Calu3 (cell line): ENCODE measurements around the gene GRIN3B. TPM values are rescaled to one million over a fixed set of nuclear protein-coding genes. Genes with fewer than 3 reads are reported as not detected.
A peak's percentile ranks its signal among the peaks of the same experiment; 100 is the strongest.

Experiments used
- BruUV-seq: library from RNA; stranded (reverse); fragments of 400-500 nt; replicated peaks from 2 replicates; lab custom pipeline; 2021; lab: Mats Ljungman, UMichigan
- CTCF ChIA-PET: fragments of 300-600 bp; sonication (Branson Sonifier 250); formaldehyde crosslinking; loops from one replicate; lab custom pipeline; 2022; ENCODE audit warnings: antibody characterized with exemption; lab: Charles Lee
- DNase-seq: peaks from one replicate; pipeline ENCODE4 v3.0.0; 2022
- H3K27ac Mint-ChIP-seq: one replicate; pipeline ENCODE4 v1.8.0; 2022; ENCODE audit warnings: mixed read lengths; ENCODE audit not compliant: unreplicated experiment
- H3K27me3 Mint-ChIP-seq: one replicate; pipeline ENCODE4 v1.8.0; 2022; ENCODE audit warnings: mixed read lengths; ENCODE audit not compliant: unreplicated experiment
- H3K36me3 Mint-ChIP-seq: one replicate; pipeline ENCODE4 v1.8.0; 2022; ENCODE audit warnings: mild to moderate bottlenecking, moderate library complexity, mixed read lengths; ENCODE audit not compliant: insufficient read depth, unreplicated experiment
- H3K4me1 Mint-ChIP-seq: one replicate; pipeline ENCODE4 v1.8.0; 2022; ENCODE audit warnings: mild to moderate bottlenecking, low read depth, mixed read lengths; ENCODE audit not compliant: unreplicated experiment
- H3K4me3 Mint-ChIP-seq: one replicate; pipeline ENCODE4 v1.8.0; 2022; ENCODE audit warnings: mild to moderate bottlenecking, low read depth, moderate library complexity, mixed read lengths; ENCODE audit not compliant: unreplicated experiment
- H3K9me3 Mint-ChIP-seq: one replicate; pipeline ENCODE4 v1.8.0; 2022; ENCODE audit warnings: low read depth, mixed read lengths; ENCODE audit not compliant: unreplicated experiment
- intact Hi-C: fragments of 100-400 bp; cut with micrococcal nuclease; formaldehyde crosslinking; loops from one replicate; pipeline ENCODE4 v1.10.0; 2022; ENCODE audit not compliant: unreplicated experiment
- total RNA-seq: library from RNA; stranded (reverse); gene quantifications from 2 replicates; pipeline ENCODE4 v1.2.3, GENCODE V29; 2022
- TF ChIP-seq, protein P1 (sequence below): fragments of 200-600 bp; IDR thresholded peaks from one replicate; pipeline ENCODE4 v1.8.0; 2022; ENCODE audit warnings: antibody characterized with exemption; ENCODE audit not compliant: unreplicated experiment

Gene GRIN3B
- total RNA-seq, 1 experiment from 2014 or later, result not detected

DNA sequence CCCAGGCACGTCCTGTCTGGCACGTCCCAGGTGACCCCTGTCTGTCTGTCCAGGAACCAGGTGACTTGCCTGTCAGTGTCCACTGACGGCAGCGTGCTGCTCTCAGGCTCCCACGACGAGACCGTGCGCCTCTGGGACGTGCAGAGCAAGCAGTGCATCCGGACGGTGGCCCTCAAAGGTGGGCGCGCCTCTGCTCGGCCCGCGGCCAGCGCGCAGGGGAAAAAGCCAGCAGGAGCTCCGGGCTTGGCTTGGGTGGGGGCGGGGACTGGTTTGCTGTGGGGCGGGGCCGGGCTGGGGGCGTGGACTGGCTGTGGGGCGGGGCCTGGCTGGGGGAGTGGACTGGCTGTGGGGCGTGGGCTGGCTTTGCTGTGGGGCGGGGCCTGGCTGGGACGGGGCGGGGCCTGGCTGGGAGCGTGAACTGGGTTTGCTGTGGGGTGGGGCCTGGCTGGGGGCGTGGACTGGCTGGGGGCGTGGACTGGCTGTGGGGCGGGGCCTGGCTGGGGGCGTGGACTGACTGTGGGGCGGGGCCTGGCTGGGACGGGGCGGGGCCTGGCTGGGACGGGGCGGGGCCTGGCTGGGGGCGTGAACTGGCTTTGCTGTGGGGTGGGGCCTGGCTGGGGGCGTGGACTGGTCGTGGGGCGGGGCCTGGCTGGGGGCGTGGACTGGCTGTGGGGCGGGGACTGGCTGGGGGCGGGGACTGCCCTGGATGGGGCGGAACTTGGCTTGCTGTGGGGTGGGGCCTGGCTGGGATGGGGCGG lies 8.9 kb upstream of the GRIN3B start:
- CTCF ChIA-PET, result no interaction called here
- no peak overlapping the region for H3K27ac Mint-ChIP-seq
- no peaks in the 10 kb centered on the region for H3K9me3 Mint-ChIP-seq
- no TSS peak for BruUV-seq
- no peak overlapping the region for H3K4me3 Mint-ChIP-seq
- H3K36me3 Mint-ChIP-seq, result peaks cover 10% of the 10 kb centered on the region
- intact Hi-C loops, result no loop called here
- DNase-seq, result peak; percentile 18
- TF ChIP-seq, protein P1, sequence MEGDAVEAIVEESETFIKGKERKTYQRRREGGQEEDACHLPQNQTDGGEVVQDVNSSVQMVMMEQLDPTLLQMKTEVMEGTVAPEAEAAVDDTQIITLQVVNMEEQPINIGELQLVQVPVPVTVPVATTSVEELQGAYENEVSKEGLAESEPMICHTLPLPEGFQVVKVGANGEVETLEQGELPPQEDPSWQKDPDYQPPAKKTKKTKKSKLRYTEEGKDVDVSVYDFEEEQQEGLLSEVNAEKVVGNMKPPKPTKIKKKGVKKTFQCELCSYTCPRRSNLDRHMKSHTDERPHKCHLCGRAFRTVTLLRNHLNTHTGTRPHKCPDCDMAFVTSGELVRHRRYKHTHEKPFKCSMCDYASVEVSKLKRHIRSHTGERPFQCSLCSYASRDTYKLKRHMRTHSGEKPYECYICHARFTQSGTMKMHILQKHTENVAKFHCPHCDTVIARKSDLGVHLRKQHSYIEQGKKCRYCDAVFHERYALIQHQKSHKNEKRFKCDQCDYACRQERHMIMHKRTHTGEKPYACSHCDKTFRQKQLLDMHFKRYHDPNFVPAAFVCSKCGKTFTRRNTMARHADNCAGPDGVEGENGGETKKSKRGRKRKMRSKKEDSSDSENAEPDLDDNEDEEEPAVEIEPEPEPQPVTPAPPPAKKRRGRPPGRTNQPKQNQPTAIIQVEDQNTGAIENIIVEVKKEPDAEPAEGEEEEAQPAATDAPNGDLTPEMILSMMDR, result no peak
- no peaks in the 10 kb centered on the region for H3K4me1 Mint-ChIP-seq
- no peaks in the 10 kb centered on the region for H3K27me3 Mint-ChIP-seq

DNA sequence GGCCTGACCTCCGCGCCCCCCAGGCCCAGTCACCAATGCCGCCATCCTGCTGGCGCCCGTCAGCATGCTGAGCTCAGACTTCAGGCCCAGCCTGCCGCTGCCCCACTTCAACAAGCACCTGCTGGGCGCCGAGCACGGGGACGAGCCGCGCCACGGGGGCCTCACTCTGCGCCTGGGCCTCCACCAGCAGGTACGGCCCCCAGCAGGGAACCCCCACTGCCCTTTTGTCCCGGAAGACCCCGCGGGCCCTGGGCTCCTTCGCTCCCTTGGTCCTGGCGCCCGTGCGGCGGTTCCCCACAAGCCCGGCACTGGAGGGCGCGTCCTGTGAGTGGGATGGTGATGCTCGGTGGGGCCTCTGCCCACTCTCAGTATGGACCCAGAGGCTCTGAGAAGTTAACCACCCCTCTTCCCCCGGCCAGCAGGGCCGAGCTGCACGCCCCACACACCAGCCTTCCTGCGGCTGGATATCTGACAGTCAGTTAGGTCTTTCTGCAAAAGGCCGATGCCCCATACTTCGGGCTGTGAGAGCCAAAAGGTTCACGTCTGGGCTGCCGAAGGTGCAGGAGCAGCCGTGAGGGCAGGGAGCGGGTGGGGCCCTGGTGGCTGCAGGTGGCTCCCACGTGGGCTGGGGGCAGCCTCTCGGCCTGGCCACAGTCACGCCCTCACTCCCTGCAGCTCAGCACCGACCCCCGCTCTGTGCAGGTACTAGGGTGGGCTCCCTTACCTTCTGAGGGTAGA lies 8.1 kb upstream of the GRIN3B start:
- H3K27ac Mint-ChIP-seq, result no peak overlapping the region
- intact Hi-C loops, result no loop called here
- H3K4me1 Mint-ChIP-seq, result no peaks in the 10 kb centered on the region
- H3K4me3 Mint-ChIP-seq, result no peak overlapping the region
- no peaks in the 10 kb centered on the region for H3K9me3 Mint-ChIP-seq
- peaks cover 12% of the 10 kb centered on the region for H3K36me3 Mint-ChIP-seq
- TF ChIP-seq, protein P1, result no peak
- DNase-seq, result no peak
- no TSS peak for BruUV-seq
- H3K27me3 Mint-ChIP-seq, result no peaks in the 10 kb centered on the region
- CTCF ChIA-PET, result no interaction called here

DNA sequence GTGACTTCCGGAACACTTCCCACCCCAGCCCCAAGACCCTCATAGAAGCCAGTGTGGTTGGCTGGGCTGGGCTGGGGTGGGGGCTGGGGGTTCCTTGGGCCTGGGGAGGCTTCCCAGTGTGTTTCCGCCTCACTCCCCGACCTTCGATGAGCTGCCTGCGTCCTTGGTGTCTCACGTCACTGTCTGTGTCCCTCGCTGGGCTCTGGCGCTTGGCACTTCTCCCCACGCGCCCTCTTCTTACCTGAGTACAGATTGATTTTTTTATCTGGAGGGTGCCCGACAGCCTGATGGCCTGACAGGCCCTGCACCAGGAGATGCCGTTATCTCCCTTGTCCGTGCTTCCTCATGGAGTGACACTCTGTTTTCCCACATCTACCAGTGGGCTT lies 7.6 kb upstream of the GRIN3B start:
- intact Hi-C loops, result no loop called here
- TF ChIP-seq, protein P1, result no peak
- H3K27ac Mint-ChIP-seq, result no peak overlapping the region

DNA sequence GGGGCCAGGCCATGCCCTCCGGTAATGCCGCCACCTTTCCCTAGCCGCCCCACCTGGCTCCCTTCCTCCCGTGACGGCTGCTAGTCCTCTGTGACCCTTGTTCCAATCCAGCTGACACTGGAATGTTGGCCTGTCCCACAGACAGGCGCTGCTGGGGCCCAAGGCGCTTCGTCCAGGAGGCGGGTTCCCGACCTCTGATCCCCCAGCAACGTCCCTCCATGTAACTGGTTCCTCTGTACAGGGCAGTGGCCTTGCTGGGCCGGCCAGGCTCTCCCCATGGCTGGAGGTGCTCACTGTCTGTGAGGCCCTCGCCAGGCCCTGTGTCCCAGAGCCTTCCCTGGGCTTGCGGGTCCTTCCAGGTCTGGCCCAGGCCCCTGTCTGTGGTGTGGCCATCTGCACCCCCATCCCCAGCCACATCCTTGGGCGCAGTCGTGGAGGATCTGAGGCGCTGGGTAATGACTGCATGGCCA lies 6.8 kb upstream of the GRIN3B start:
- TF ChIP-seq, protein P1, result no peak
- Mint-ChIP-seq H3K27ac (no peak overlapping the region), H3K4me1 (no peaks in the 10 kb centered on the region), H3K9me3 (no peaks in the 10 kb centered on the region), H3K36me3 (peaks cover 19% of the 10 kb centered on the region), H3K27me3 (peaks cover 11% of the 10 kb centered on the region), H3K4me3 (no peak overlapping the region)
- CTCF ChIA-PET, result no interaction called here
- BruUV-seq, result no TSS peak
- DNase-seq, result no peak
- intact Hi-C loops, result no loop called here

More for the DNA sequence above, 7.6 kb upstream of the GRIN3B start:
- no TSS peak for BruUV-seq
- no peak overlapping the region for H3K4me3 Mint-ChIP-seq
- peaks cover 14% of the 10 kb centered on the region for H3K36me3 Mint-ChIP-seq
- no peaks in the 10 kb centered on the region for H3K9me3 Mint-ChIP-seq
- CTCF ChIA-PET, result no interaction called here
- DNase-seq, result no peak
- H3K27me3 Mint-ChIP-seq, result peaks cover 3% of the 10 kb centered on the region
- no peaks in the 10 kb centered on the region for H3K4me1 Mint-ChIP-seq
